Epithelial cell of esophagus (primary cell): Measurements from ENCODE around the gene PTDSS2.
A peak's percentile ranks its signal among the peaks of the same experiment; 100 is the strongest.

Experiments used
- DNase-seq: peaks from one replicate; pipeline ENCODE4 v3.0.0; 2010; ENCODE audit warnings: low read depth
- H3K4me3 ChIP-seq: 2 replicates; pipeline ENCODE4 v1.5.1; 2011; ENCODE audit warnings: mild to moderate bottlenecking, low read length, control low read depth
- CTCF ChIP-seq: IDR thresholded peaks from 2 replicates; pipeline ENCODE4 v1.5.1; 2011; ENCODE audit warnings: low read depth, mild to moderate bottlenecking, low read length, control low read depth, inconsistent platforms; ENCODE audit not compliant: insufficient read depth; ENCODE audit errors: missing control alignments

Gene PTDSS2

GRCh38 chr11:518463-519202 is 68.6 kb downstream of the PTDSS2 start:
- peak overlapping the region; percentile 33 for H3K4me3 ChIP-seq
- peak; percentile 32 for TF ChIP-seq CTCF
- DNase-seq = peak; percentile 98

- TF ChIP-seq CTCF = no peak
- H3K4me3 ChIP-seq = no peak overlapping the region
- no peak for DNase-seq
Measured at GRCh38 chr11:520428-521176, 70.5 kb downstream of the PTDSS2 start.

GRCh38 chr11:521177-521688 is 71.2 kb downstream of the PTDSS2 start:
- TF ChIP-seq CTCF = no peak
- no peak overlapping the region for H3K4me3 ChIP-seq
- no peak for DNase-seq

- no peak for TF ChIP-seq CTCF
- no peak for DNase-seq
- no peak overlapping the region for H3K4me3 ChIP-seq
Measured at GRCh38 chr11:526192-526591, 76.1 kb downstream of the PTDSS2 start.

- TF ChIP-seq CTCF = no peak
- no peak for DNase-seq
- H3K4me3 ChIP-seq = no peak overlapping the region
Measured at GRCh38 chr11:528166-528814, 78.2 kb downstream of the PTDSS2 start.

- DNase-seq = no peak
- H3K4me3 ChIP-seq = no peak overlapping the region
- no peak for TF ChIP-seq CTCF
Measured at GRCh38 chr11:528815-529727, 79.0 kb downstream of the PTDSS2 start.
